HEK293T (cell line): ENCODE measurements around the gene NKX2-3.
A peak's percentile ranks its signal among the peaks of the same experiment; 100 is the strongest.

Experiments
- ARNT ChIP-seq: fragments of 450-650 bp; IDR thresholded peaks from 2 replicates; pipeline ENCODE4 v1.6.1; 2017; ENCODE audit warnings: mild to moderate bottlenecking
- BHLHE40 ChIP-seq: fragments of 450-650 bp; IDR thresholded peaks from 2 replicates; pipeline ENCODE4 v1.6.1; 2016; ENCODE audit warnings: mild to moderate bottlenecking, moderate library complexity, borderline replicate concordance
- CTBP1 ChIP-seq: fragments of 450-650 bp; IDR thresholded peaks from 2 replicates; pipeline ENCODE4 v1.6.1; 2016; ENCODE audit warnings: borderline replicate concordance
- FOXA1 ChIP-seq: fragments of 450-650 bp; IDR thresholded peaks from 2 replicates; pipeline ENCODE4 v1.6.1; 2016; ENCODE audit warnings: mild to moderate bottlenecking
- FOXK2 ChIP-seq: fragments of 450-650 bp; IDR thresholded peaks from 2 replicates; pipeline ENCODE4 v1.6.1; 2016; ENCODE audit warnings: mild to moderate bottlenecking
- FOXM1 ChIP-seq: fragments of 450-650 bp; IDR thresholded peaks from 2 replicates; pipeline ENCODE4 v1.6.1; 2017; ENCODE audit warnings: mild to moderate bottlenecking, borderline replicate concordance
- HDGF ChIP-seq: fragments of 450-650 bp; IDR thresholded peaks from 2 replicates; pipeline ENCODE4 v1.6.1; 2017; ENCODE audit warnings: antibody characterized with exemption, borderline replicate concordance
- L3MBTL2 ChIP-seq: fragments of 450-650 bp; conservative IDR thresholded peaks from 2 replicates; pipeline ENCODE4 v1.6.1; 2016; ENCODE audit warnings: mild to moderate bottlenecking
- NFRKB ChIP-seq: fragments of 450-650 bp; IDR thresholded peaks from 2 replicates; pipeline ENCODE4 v1.6.1; 2016; ENCODE audit warnings: mild to moderate bottlenecking, moderate library complexity
- SP1 ChIP-seq: fragments of 450-650 bp; IDR thresholded peaks from 2 replicates; pipeline ENCODE4 v1.6.1; 2017
- SUZ12 ChIP-seq: fragments of 450-650 bp; IDR thresholded peaks from 2 replicates; pipeline ENCODE4 v1.6.1; 2016; ENCODE audit warnings: mild to moderate bottlenecking
- TARDBP ChIP-seq: fragments of 450-650 bp; IDR thresholded peaks from 2 replicates; pipeline ENCODE4 v1.6.1; 2016
- ZNF384 ChIP-seq: fragments of 450-650 bp; IDR thresholded peaks from 2 replicates; pipeline ENCODE4 v1.6.1; 2016
- TF ChIP-seq, protein P1 (sequence below): fragments of 450-650 bp; IDR thresholded peaks from 2 replicates; pipeline ENCODE4 v1.6.1; 2016

DNA sequence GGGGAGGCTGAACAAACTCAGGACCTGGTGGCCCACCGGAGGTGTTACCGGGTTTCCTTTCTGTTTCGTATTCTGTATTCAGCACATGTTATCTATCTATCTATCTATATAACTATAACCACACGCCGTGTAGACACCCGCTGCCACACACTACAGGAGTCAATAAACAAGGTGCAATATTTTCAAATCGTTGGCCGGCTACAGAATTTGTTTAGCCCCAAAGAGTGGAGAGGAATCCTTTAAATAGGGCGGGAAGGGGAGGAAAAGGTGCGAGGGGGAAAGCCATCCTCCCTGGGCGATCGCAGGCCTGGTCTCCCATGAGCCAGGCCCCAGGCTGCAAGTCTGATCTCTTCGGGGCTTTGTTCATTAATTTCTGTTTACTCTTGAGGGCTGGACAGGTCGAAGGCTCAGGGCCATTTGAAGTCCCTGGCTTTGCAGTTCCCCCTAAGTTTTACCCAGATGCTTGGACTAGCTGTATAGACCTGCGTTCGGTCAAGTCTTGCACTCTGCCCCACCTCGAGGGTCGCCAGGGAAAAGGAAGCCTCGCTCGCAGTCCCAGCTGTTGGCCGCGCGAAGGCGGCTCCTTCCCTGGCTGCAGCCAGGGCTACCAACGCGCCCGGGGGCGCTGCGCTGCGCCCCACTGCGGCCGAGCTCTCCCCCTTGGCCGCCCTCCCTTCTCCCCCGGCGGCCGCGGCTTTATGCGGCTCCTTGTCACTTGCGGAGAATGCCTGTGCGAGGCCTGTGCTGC, 3.8 kb downstream of the NKX2-3 start:
- no peak for TF ChIP-seq SP1
- no peak for TF ChIP-seq TARDBP
- TF ChIP-seq, protein P1, sequence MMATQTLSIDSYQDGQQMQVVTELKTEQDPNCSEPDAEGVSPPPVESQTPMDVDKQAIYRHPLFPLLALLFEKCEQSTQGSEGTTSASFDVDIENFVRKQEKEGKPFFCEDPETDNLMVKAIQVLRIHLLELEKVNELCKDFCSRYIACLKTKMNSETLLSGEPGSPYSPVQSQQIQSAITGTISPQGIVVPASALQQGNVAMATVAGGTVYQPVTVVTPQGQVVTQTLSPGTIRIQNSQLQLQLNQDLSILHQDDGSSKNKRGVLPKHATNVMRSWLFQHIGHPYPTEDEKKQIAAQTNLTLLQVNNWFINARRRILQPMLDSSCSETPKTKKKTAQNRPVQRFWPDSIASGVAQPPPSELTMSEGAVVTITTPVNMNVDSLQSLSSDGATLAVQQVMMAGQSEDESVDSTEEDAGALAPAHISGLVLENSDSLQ = no peak
- TF ChIP-seq FOXA1 = no peak
- no peak for TF ChIP-seq NFRKB
- 0 out of 2 replicates have a peak, but pooled peaks have one; percentile 19 for TF ChIP-seq L3MBTL2
- TF ChIP-seq CTBP1 = no peak
- no peak for TF ChIP-seq FOXM1
- TF ChIP-seq FOXK2 = no peak
- no peak for TF ChIP-seq BHLHE40
- TF ChIP-seq ZNF384 = no peak
- no peak for TF ChIP-seq HDGF
- no peak for TF ChIP-seq SUZ12
- TF ChIP-seq ARNT = no peak
